ENCODE results near the gene FAM83C. TPM values are rescaled to one million over a fixed set of nuclear protein-coding genes. Genes with fewer than 3 reads are reported as not detected.

Gene FAM83C
- total and polyA plus RNA-seq, 9 of the 15 experiments (the other 6 are each of a cell fraction or from before 2014, with no cell fraction given), result not detected

DNA sequence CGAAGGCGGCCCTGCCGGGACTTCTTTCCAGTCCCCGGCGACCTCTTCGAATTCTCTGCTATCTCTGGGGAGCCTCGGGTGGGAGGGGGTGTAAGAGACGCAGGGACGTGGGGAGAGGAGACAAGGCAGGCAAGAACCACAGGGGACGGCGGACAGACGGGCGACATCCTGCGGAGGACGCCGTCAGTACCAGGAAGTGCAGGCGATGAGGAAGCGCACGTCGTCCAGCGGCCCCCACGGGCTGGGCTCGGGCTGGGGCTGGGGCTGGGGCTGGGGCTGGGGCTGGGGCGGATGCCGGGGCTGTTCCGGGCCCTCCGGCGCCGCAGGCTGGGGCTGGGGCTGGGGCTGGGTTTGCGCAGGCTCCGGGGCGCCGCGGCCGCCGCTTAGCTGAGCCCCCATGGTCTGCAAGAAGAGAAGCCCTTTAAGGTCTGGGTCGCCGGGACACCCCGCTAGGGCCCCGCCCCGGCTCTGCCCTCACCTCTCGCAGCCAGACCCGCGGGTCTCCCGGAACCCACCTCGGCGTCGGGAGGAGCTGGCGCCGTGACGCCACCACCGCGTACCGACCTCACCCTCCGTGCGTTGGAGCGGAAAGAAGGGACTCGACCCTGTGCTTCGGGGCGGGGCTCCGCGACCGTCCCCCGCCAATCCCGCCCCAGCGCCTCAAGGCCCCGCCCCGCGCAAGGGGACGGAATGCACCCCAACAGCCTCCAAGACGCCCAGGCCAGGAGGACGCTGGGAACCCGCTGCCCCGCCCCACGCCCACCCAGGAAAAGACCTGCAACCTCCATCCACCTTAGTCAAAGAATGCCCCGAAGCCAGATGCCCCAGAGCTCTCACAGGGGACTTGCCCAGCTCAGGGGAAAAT, 14.5 kb downstream of the FAM83C start, which contains the start of gene MMP24OS (continued):
- TF ChIP-seq PURB (CRISPR knock-in tag; IDR thresholded peaks at IDR 0.05; ENCODE audit: low read depth) (no peak), CBX5 (IDR thresholded peaks at IDR 0.05; ENCODE audit: borderline replicate concordance, low read depth) (no peak), CBX2 (IDR thresholded peaks at IDR 0.05; ENCODE audit: insufficient read depth, low read length, poor library complexity, severe bottlenecking) (no peak), RBM14 (IDR thresholded peaks at IDR 0.05; ENCODE audit: borderline replicate concordance, insufficient read depth, low read depth, low read length) (no peak), FOXP1 (CRISPR knock-in tag; IDR thresholded peaks at IDR 0.05) (0 out of 2 replicates have a peak, but pooled peaks have one; percentile 50), ZNF408 (CRISPR knock-in tag; IDR thresholded peaks at IDR 0.05; ENCODE audit: low read depth) (no peak), ZNF707 (CRISPR knock-in tag; conservative IDR thresholded peaks at IDR 0.05) (no peak), ETV5 (CRISPR knock-in tag; IDR thresholded peaks at IDR 0.05; ENCODE audit: low read depth) (peak; percentile 24; the same call in 1 of the 2 replicates), MEF2D (tag; conservative IDR thresholded peaks at IDR 0.05; ENCODE audit: low read depth) (no peak), CEBPB (tag; IDR thresholded peaks at IDR 0.05) (no peak), NFYB (IDR thresholded peaks at IDR 0.05; ENCODE audit: extremely low read depth, insufficient read length) (no peak), ESRRA (IDR thresholded peaks at IDR 0.05; ENCODE audit: borderline replicate concordance, low read depth) (no peak), SETDB1 (IDR thresholded peaks at IDR 0.05; ENCODE audit: low read length) (no peak), CBX1 (IDR thresholded peaks at IDR 0.05; ENCODE audit: low read depth) (no peak)
- TF ChIP-seq, protein P1, sequence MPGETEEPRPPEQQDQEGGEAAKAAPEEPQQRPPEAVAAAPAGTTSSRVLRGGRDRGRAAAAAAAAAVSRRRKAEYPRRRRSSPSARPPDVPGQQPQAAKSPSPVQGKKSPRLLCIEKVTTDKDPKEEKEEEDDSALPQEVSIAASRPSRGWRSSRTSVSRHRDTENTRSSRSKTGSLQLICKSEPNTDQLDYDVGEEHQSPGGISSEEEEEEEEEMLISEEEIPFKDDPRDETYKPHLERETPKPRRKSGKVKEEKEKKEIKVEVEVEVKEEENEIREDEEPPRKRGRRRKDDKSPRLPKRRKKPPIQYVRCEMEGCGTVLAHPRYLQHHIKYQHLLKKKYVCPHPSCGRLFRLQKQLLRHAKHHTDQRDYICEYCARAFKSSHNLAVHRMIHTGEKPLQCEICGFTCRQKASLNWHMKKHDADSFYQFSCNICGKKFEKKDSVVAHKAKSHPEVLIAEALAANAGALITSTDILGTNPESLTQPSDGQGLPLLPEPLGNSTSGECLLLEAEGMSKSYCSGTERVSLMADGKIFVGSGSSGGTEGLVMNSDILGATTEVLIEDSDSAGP (CRISPR knock-in tag; IDR thresholded peaks at IDR 0.05), result no peak
- TF ChIP-seq, protein P2, sequence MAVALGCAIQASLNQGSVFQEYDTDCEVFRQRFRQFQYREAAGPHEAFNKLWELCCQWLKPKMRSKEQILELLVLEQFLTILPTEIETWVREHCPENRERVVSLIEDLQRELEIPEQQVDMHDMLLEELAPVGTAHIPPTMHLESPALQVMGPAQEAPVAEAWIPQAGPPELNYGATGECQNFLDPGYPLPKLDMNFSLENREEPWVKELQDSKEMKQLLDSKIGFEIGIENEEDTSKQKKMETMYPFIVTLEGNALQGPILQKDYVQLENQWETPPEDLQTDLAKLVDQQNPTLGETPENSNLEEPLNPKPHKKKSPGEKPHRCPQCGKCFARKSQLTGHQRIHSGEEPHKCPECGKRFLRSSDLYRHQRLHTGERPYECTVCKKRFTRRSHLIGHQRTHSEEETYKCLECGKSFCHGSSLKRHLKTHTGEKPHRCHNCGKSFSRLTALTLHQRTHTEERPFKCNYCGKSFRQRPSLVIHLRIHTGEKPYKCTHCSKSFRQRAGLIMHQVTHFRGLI (CRISPR knock-in tag; IDR thresholded peaks at IDR 0.05), result no peak
